Jurkat, Clone E6-1 (cell line): ENCODE measurements around the gene ADCK2. TPM values are rescaled to one million over a fixed set of nuclear protein-coding genes. Genes with fewer than 3 reads are reported as not detected.
"Not testable (repeated sequence)": the region's sequence is repeated elsewhere in the genome, so short reads cannot be mapped to it uniquely, and the experiment has no call there.

Experiments
- DNase-seq: peaks from one replicate; pipeline ENCODE4 v3.0.0-alpha.2; 2011; ENCODE audit warnings: low read depth, low spot score
- H3K4me3 ChIP-seq: 2 replicates; pipeline ENCODE4 v1.5.1; 2011; ENCODE audit warnings: mild to moderate bottlenecking, low read length, control low read depth, moderate library complexity
- polyA plus RNA-seq: library from polyadenylated mRNA; unstranded; fragments of >200 nt; gene quantifications from one replicate; pipeline ENCODE4 v1.2.1, GENCODE V29; 2012; ENCODE audit warnings: missing spikeins; ENCODE audit not compliant: insufficient read length, insufficient read depth

ADCK2 gene, protein sequence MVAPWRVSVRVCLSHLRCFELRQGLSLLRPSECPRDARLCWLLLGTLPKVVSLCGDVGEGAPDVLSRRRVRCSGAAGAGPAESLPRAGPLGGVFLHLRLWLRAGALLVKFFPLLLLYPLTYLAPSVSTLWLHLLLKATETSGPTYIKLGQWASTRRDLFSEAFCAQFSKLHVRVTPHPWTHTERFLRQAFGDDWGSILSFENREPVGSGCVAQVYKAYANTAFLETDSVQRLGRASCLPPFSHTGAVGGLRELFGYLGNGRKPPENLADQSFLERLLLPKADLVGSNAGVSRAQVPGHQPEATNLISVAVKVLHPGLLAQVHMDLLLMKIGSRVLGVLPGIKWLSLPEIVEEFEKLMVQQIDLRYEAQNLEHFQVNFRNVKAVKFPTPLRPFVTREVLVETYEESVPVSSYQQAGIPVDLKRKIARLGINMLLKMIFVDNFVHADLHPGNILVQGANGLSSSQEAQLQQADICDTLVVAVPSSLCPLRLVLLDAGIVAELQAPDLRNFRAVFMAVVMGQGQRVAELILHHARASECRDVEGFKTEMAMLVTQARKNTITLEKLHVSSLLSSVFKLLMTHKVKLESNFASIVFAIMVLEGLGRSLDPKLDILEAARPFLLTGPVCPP
- polyA plus RNA-seq: 43.3 TPM

DNA sequence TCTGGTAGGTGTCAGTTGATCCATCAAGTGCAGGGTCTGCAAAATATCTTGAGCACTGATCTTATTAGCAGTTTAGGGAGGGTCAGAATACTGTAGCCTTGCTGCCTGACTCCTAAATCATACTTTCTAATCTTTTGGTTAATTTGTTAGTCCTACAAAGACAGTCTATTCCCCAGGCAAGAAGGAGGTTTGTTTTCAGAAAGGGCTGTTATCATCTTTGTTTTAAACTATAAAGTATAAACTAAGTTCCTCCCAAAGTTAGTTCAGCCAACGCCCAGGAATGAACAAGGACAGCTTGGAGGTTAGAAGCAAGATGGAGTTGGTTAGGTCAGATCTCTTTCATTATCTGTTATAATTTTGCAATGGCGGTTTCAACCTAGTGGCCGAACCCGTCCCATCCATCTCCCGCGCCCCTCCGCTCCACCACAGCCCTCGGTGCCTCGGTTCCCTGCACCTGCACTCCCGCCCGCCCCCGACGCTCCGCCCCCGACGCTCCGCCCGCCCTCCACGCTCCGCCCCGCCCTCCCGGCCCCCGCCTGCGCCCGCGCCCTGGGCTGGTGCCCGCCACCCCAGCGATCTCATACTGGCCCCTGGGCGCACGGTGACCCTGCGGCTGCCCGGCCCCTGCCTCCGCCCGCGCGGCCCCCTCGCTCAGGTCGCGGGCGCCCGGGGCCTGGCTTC lies at the start of gene ADCK2:
Gene ADCK2, plus strand, starts transcription at position 564 of the 681 bp plus-strand sequence. CDS start 386 bp downstream, outside the sequence.
- peak within 1 kb of the TSS; percentile 69 for H3K4me3 ChIP-seq
- peak; percentile 40 for DNase-seq

- H3K4me3 ChIP-seq: no peak overlapping the region
- DNase-seq: no peak
Observed at GRCh38 chr7:140623980-140624379, 48.8 kb upstream of the ADCK2 start.

DNA sequence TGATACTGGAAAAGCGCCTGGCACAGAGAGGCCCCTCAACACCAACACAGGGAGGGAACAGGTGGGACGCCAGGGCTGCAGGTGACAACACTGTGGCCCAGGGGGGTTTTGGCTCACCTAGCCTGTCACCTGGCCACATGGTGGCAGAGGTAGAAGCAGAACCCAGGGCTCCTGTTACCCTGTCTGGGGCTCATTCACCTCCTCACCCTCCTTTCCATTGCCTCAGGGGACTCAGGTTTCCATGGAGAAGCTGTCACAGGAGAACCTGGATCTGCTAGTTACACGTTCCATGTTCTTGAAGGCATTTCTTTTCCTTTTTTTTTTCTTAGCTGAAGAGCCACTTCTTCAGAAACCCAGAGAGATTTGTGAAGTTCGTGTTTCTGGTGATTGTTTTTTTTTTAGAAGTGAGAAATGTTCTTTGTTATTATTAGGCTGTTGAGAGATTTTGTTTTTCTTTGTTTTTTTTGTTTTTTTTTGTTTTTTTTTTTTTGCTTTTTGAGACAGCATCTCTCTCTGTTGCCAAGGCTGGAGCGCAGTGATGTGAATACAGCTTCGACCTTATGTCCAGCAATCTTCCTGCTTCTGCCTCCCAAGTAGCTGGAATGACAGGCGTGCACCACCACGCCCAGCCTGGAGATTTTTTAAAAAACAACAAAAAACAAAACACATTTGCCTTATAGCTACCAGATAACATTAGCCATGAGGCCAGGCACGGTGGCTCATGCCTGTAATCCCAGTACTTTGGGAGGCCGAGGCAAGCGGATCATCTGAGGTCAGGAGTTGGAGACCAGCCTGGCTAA lies 48.2 kb upstream of the ADCK2 start:
- no peak for DNase-seq
- no peak overlapping the region for H3K4me3 ChIP-seq

DNA sequence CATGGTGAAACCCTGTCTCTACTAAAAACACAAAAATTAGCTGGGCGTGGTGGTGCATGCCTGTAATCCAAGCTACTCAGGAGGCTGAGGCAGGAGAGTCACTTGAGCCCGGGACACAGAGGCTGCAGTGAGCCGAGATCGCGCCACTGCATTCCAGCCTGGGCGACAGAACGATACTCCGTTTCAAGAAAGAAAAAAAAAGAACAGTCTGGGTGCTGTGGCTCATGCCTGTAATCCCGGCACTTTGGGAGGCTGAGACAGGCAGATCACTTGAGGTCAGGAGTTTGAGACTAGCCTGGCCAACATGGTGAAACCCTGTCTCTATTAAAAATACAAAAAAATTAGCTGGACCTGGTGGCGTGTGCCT lies 47.6 kb upstream of the ADCK2 start:
- not testable (repeated sequence) for DNase-seq, H3K4me3 ChIP-seq

DNA sequence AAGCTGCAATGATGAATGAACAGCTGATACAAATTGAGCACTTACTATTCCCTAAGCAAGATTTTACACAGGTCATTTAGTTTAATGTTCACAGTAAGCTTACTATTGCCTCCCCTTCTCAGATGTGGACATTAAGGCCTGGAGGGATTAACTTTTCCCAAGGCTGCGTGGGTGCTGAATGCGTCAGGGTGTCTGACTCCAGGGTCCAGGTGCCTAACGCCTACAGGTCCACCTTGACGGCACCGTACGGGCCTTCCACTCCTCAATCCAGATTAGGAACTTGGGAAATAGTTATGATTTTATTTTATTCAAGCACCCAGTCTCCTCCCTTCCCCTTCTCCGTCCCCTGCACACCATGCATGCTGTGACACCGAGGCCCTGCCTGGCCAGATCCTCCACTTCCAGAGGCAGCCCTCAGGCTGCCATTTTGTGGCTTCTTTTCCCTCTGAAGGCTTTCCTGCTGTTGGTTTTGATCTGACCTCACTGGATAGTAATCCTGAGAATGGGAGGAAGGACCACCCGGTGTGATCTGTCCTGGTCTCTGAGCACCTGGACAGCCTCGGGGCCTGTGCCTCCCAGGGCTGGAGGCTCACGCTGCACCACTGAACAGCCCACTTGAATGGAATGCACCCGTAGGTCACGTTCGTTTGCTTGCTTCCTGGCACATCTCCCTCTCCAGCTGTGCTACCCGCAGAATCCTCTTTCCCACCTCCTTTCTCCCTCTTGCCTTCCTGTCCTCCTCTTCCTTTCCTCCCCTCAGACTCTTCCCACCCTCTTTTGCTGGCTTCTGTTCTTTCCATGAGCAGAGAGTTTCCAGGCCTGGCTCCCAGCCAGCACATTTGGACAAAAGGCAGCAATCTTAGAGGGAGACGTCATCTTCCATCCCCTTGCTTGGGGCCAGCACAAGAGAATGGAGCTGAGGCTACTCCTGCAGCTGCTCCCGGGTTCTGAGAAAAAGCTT lies 46.6 kb upstream of the ADCK2 start:
- H3K4me3 ChIP-seq: no peak overlapping the region

GRCh38 chr7:140631021-140631420 lies 41.7 kb upstream of the ADCK2 start:
- H3K4me3 ChIP-seq: no peak overlapping the region
- no peak for DNase-seq

More for the DNA sequence above, 46.6 kb upstream of the ADCK2 start:
- no peak for DNase-seq

- no peak overlapping the region for H3K4me3 ChIP-seq
- DNase-seq: no peak
Observed at GRCh38 chr7:140631602-140632001, 41.1 kb upstream of the ADCK2 start.

DNA sequence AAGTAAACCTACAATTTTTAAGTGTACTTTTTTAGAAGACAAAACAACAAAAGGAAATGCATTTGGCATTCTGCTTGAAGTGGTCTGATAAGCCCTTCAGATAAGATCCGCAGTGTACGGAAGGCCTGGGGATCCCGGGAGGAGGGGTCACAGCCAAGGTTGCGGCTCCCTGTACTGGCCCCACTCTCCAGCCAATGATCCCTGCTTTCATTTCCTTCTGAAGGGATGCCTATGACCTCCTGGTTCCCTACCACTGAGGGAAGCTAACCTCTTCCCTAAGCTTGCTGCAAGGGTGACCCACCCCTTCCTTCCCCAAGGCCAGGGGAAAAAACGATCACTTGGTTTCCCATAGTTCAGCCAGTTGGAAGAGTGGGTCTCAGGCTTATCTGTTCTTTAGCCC lies 37.4 kb upstream of the ADCK2 start:
- H3K4me3 ChIP-seq: no peak overlapping the region
- DNase-seq: no peak

DNA sequence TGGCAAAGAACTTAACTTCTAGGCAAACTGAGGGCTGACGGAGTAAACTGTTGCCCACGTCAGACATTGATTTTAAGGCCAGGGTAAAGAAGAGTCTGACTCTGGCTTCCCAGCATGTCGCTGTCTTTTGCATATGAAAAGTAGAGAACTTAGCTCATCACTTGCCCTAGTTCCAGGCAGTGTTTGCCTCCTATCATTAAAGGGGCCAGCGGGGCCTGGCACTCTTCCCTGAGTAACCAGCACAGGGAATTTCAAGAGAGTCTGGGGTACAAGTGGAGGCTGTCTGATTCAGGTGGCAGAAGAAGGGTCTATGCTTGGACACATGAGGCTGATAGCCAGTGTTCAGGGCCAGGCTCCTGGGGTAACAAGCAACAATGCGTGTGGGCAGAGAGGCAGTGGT lies 36.9 kb upstream of the ADCK2 start:
- no peak for DNase-seq
- no peak overlapping the region for H3K4me3 ChIP-seq

GRCh38 chr7:140637400-140637799 lies 35.3 kb upstream of the ADCK2 start:
- no peak overlapping the region for H3K4me3 ChIP-seq
- no peak for DNase-seq

DNA sequence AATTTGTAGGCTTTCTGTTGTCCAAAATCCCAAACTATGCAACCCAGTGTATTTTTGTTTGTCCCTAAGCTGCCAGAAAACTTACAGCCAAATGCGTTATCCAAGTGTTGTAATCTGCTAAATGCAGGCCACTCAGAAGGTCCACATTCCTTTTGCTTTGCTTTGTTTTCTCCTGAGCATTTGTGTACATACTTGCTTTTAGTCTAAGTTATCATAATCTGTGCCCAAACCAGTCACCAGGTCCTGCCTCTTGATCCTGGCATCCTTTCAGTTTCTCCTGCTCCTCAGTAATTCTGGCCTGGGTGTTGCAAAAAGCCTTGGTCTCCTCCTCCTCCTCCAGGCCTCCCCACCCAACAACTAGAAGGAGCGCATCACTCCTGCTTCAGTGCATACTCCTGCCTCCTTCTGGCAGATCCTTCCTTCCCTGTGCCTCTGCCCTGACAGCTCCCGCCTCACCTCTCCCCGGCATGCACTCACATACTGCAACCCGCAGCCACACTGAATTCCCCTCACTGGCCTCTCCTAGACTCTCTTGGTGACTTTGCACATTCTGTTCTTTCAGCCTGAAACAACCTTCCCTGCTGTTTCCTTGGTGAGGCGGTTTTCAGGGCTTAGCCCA lies 34.5 kb upstream of the ADCK2 start:
- H3K4me3 ChIP-seq: no peak overlapping the region
- DNase-seq: no peak

GRCh38 chr7:140639366-140640053 lies 33.2 kb upstream of the ADCK2 start:
- no peak overlapping the region for H3K4me3 ChIP-seq
- no peak for DNase-seq

DNA sequence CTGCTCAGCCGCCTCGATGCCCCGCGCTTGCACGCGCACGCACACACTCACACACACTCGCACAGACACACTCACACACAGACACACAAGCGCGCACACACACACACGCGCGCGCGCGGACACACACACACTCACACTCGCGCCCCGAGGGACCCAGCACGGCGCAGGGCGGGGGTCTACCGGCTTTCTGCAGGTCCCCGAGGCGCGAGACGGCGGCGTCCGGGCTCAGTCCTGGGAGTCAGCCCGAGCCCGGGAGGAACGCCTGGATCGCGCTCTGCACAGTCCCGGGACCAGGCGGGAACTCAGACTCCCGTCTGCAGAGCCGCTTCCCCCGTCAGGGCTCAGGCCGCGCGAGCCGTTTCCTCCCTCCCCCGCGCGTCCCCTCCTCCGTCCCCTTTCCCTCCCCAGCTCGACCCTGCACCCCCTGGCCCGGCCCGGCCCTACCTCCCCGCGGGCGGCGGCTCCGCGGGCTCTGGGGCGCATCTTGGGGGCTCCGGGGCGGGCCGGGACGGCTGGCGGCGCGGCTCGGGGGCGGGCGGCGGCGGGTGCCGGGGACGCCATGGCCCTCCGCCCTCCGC lies 32.6 kb upstream of the ADCK2 start:
- no peak overlapping the region for H3K4me3 ChIP-seq
- DNase-seq: no peak

GRCh38 chr7:140640727-140641523 lies 31.8 kb upstream of the ADCK2 start, which contains the start of gene DENND2A:
TSS of gene DENND2A (minus strand) at chr7:140640813. CDS start at chr7:140602397, 38,416 bp downstream.
- DNase-seq: no peak
- no peak within 1 kb of the TSS for H3K4me3 ChIP-seq

- no peak for DNase-seq
- no peak overlapping the region for H3K4me3 ChIP-seq
Observed at GRCh38 chr7:140641524-140642195, 31.1 kb upstream of the ADCK2 start.

DNA sequence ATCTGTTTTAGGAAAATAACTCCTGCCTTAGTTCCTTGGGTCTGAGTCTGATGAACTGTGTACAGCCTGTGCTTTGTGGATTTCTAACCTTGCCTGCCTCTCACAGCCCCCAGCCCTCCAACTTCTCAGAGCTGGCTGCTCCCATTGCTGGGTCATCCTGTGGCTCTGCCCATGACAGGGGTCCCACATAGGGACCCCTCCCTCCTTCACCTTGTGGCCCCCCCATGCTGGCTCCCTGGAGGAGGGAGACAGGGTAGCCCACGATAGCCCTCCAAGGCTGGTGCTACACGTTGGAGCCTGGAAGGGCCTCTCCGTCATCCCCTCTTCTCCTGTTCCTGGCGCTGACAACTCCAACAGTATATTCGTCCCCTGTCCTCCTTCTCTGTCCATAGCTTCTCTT lies 29.3 kb upstream of the ADCK2 start:
- DNase-seq: no peak
- H3K4me3 ChIP-seq: no peak overlapping the region
